K562 (cell line): ENCODE data around the gene SLC2A4. TPM values are rescaled to one million over a fixed set of nuclear protein-coding genes. Genes with fewer than 3 reads are reported as not detected.
A peak's percentile ranks its signal among the peaks of the same experiment; 100 is the strongest.

ENCODE experiments used
- ATF3 ChIP-seq, 2 experiments: fragments of 450-650 bp in 1 of 2; sonication (generic) in 1 of 2; formaldehyde crosslinking in 1 of 2; IDR thresholded peaks in 1 of 2; conservative IDR thresholded peaks in 1 of 2; 2 replicates each; pipeline versions ENCODE4 v1.6.1 to v1.8.1; 2016 to 2023; ENCODE audit warnings: mild to moderate bottlenecking in 2 of 2, moderate library complexity in 2 of 2, inconsistent platforms in 1 of 2, missing genetic modification reagents in 1 of 2
- CCAR2 ChIP-seq: fragments of 200-400 bp; formaldehyde crosslinking; IDR thresholded peaks from 2 replicates; pipeline ENCODE4 v1.6.1; 2017; ENCODE audit warnings: mild to moderate bottlenecking, low read depth, low read length
- CREB5 ChIP-seq: fragments of 250-450 bp; sonication (Bioruptor Pico); IDR thresholded peaks from 2 replicates; pipeline ENCODE4 v1.5.0; 2020; ENCODE audit warnings: mild to moderate bottlenecking
- FOXK1 ChIP-seq: sonication (generic); formaldehyde crosslinking; IDR thresholded peaks from 2 replicates; pipeline ENCODE4 v1.8.0; 2022; ENCODE audit warnings: missing genetic modification reagents, mild to moderate bottlenecking, borderline replicate concordance
- GMEB1 ChIP-seq: fragments of 250-450 bp; sonication (Bioruptor Pico); IDR thresholded peaks from 2 replicates; pipeline ENCODE4 v1.4.0; 2020; ENCODE audit warnings: mild to moderate bottlenecking
- HDAC8 ChIP-seq: fragments of 450-650 bp; IDR thresholded peaks from 2 replicates; pipeline ENCODE4 v1.6.1; 2016; ENCODE audit warnings: mild to moderate bottlenecking, missing genetic modification characterization, moderate library complexity, missing compliant biosample characterization
- MITF ChIP-seq: IDR thresholded peaks from 2 replicates; pipeline ENCODE4 v1.6.1; 2014; ENCODE audit warnings: antibody characterized with exemption
- NEUROD1 ChIP-seq: fragments of 150-350 bp; IDR thresholded peaks from 2 replicates; pipeline ENCODE4 v1.6.1; 2014; ENCODE audit warnings: borderline replicate concordance, low read length, low read depth; ENCODE audit not compliant: partially characterized antibody
- RBBP5 ChIP-seq: fragments of 200-600 bp; sonication (generic); IDR thresholded peaks from 2 replicates; pipeline ENCODE4 v1.6.1; 2012; ENCODE audit warnings: borderline replicate concordance, mild to moderate bottlenecking, low read length, control low read depth, inconsistent platforms; ENCODE audit not compliant: insufficient read depth, poor library complexity, severe bottlenecking
- RNF2 ChIP-seq: sonication (generic); IDR thresholded peaks from 2 replicates; pipeline ENCODE4 v1.6.1; 2016
- TAF7 ChIP-seq: fragments of 450-650 bp; IDR thresholded peaks from 2 replicates; pipeline ENCODE4 v1.6.1; 2016; ENCODE audit warnings: missing genetic modification characterization, missing compliant biosample characterization
- TCF3 ChIP-seq: sonication (generic); formaldehyde crosslinking; IDR thresholded peaks from 2 replicates; pipeline ENCODE4 v1.4.0; 2020; ENCODE audit warnings: mild to moderate bottlenecking, missing genetic modification reagents
- ZBTB7A ChIP-seq: IDR thresholded peaks from 2 replicates; pipeline ENCODE4 v1.6.1; 2011; ENCODE audit warnings: low read depth, mild to moderate bottlenecking, low read length, moderate library complexity, borderline replicate concordance; ENCODE audit not compliant: control insufficient read depth
- ZNF165 ChIP-seq: fragments of 250-450 bp; sonication (Bioruptor Pico); IDR thresholded peaks from 2 replicates; pipeline ENCODE4 v1.4.0; 2020; ENCODE audit warnings: borderline replicate concordance
- ZNF197 ChIP-seq: fragments of 200-800 bp; sonication (Bioruptor generic); IDR thresholded peaks from 2 replicates; pipeline ENCODE4 v1.6.1; 2016; ENCODE audit warnings: low read depth, missing genetic modification characterization, missing compliant biosample characterization
- ZNF740 ChIP-seq, 3 experiments: fragments of 200-800 bp in 1 of 3; sonication (Bioruptor generic) in 1 of 3; sonication (generic) in 1 of 3; formaldehyde crosslinking in 1 of 3; IDR thresholded peaks; 2 replicates each; pipeline versions ENCODE4 v1.6.1 to v1.8.0; 2016 to 2022; ENCODE audit warnings: mild to moderate bottlenecking in 2 of 3, missing compliant biosample characterization in 2 of 3, missing genetic modification characterization in 2 of 3, missing genetic modification reagents in 1 of 3
- polyA plus RNA-seq, 8 experiments: library from polyadenylated mRNA; depleted of rRNA in 4 of 8; stranded (reverse) in 5 of 8; unstranded in 3 of 8; fragments of >200 nt; fragmentation: Nextera tagmentation in 2 of 8; fragmentation: Illumina TruSeq in 1 of 8; extraction: Ambion mirVana in 2 of 8; extraction: Trizol in 1 of 8; gene quantifications; 2 replicates each; pipeline versions ENCODE4 v1.2.1 to v1.2.3, GENCODE V29; 2011 to 2014; ENCODE audit warnings: inconsistent platforms in 1 of 8, missing spikeins in 1 of 8
- total RNA-seq, 7 experiments: library from RNA; depleted of rRNA in 6 of 7; stranded (reverse); fragments of >200 nt in 6 of 7; fragmentation: Illumina TruSeq in 2 of 7; extraction: Trizol in 2 of 7; gene quantifications; 2 replicates each; pipeline versions ENCODE4 v1.2.1 to v1.2.3, GENCODE V29; 2011 to 2021; ENCODE audit warnings: low replicate concordance in 1 of 7

SLC2A4 gene
- total and polyA plus RNA-seq, 9 of the 15 experiments (the other 6 are each of a cell fraction or from before 2014, with no cell fraction given) = 0.74 to 3.5 (median 1.6) TPM

- TF ChIP-seq ZNF740 (CRISPR knock-in tag; IDR thresholded peaks at IDR 0.05) (peak; percentile 58; the same call in 1 of the 2 replicates), ZNF740 (tag; IDR thresholded peaks at IDR 0.05) (no peak; a peak in 1 of 4 replicates), TCF3 (CRISPR knock-in tag) (no peak), CCAR2 (no peak), CREB5 (CRISPR knock-in tag) (0 out of 2 replicates have a peak, but pooled peaks have one; percentile 28), GMEB1 (CRISPR knock-in tag) (peak; percentile 82), RBBP5 (no peak), ATF3 (IDR thresholded peaks at IDR 0.05) (peak; percentile 72; the same call in 1 of the 2 replicates), ATF3 (CRISPR knock-in tag; conservative IDR thresholded peaks at IDR 0.05) (no peak), RNF2 (no peak), ZNF197 (CRISPR knock-in tag) (no peak), ZBTB7A (peak; percentile 48; the same call in 1 of the 2 replicates), ZNF165 (no peak), TAF7 (tag) (0 out of 2 replicates have a peak, but pooled peaks have one; percentile 25), HDAC8 (tag) (no peak), NEUROD1 (no peak), FOXK1 (CRISPR knock-in tag) (no peak), MITF (peak; percentile 99)
Measured at GRCh38 chr17:7242717-7243452, 38.6 kb upstream of the SLC2A4 start (continued).
